ENCODE results near the gene C1orf174. TPM values are rescaled to one million over a fixed set of nuclear protein-coding genes. Genes with fewer than 3 reads are reported as not detected.

The C1orf174 gene
- total RNA-seq, 1 donor from 2014 or later = 11.7 TPM

- Histone ChIP-seq H3K36me3 (peaks cover 74% of the 10 kb centered on the region), H3K4me1 (no peaks in the 10 kb centered on the region)
- no peak for TF ChIP-seq CTCF (IDR thresholded peaks at IDR 0.05; ENCODE audit: borderline replicate concordance)
These were observed 30.2 kb downstream of the C1orf174 start for GRCh38 chr1:3869751-3870301.

GRCh38 chr1:3868464-3869006 is 31.5 kb downstream of the C1orf174 start:
- H3K36me3 ChIP-seq = peaks cover 64% of the 10 kb centered on the region

More at GRCh38 chr1:3869751-3870301, 30.2 kb downstream of the C1orf174 start:
- DNase-seq = no peak
- intact Hi-C loops (cut with micrococcal nuclease) = no loop called here
- H3K9me3 ChIP-seq (replicated peaks) = no peaks in the 10 kb centered on the region
- H3K4me3 ChIP-seq = no peak overlapping the region
- H3K27me3 ChIP-seq (ENCODE audit: low read depth) = no peaks in the 10 kb centered on the region
- H3K27ac ChIP-seq (replicated peaks) = no peak overlapping the region

GRCh38 chr1:3865606-3866160 is 34.4 kb downstream of the C1orf174 start:
- intact Hi-C loops (cut with micrococcal nuclease) = no loop called here
- no peak for TF ChIP-seq CTCF (IDR thresholded peaks at IDR 0.05; ENCODE audit: borderline replicate concordance)
- no peak for DNase-seq
- no peaks in the 10 kb centered on the region for H3K27me3 ChIP-seq (ENCODE audit: low read depth)
- H3K27ac ChIP-seq (replicated peaks) = no peak overlapping the region
- H3K36me3 ChIP-seq = peaks cover 44% of the 10 kb centered on the region
- H3K4me3 ChIP-seq = no peak overlapping the region
- H3K9me3 ChIP-seq (replicated peaks) = no peaks in the 10 kb centered on the region
- H3K4me1 ChIP-seq = no peaks in the 10 kb centered on the region

More at GRCh38 chr1:3868464-3869006, 31.5 kb downstream of the C1orf174 start:
- no peak for TF ChIP-seq CTCF (IDR thresholded peaks at IDR 0.05; ENCODE audit: borderline replicate concordance)
- intact Hi-C loops (cut with micrococcal nuclease) = no loop called here
- Histone ChIP-seq H3K27me3 (ENCODE audit: low read depth) (no peaks in the 10 kb centered on the region), H3K9me3 (replicated peaks) (no peaks in the 10 kb centered on the region), H3K27ac (replicated peaks) (no peak overlapping the region), H3K4me3 (no peak overlapping the region), H3K4me1 (no peaks in the 10 kb centered on the region)
- no peak for DNase-seq

- no peak overlapping the region for H3K27ac ChIP-seq (replicated peaks)
- no peaks in the 10 kb centered on the region for H3K27me3 ChIP-seq (ENCODE audit: low read depth)
- no peaks in the 10 kb centered on the region for H3K9me3 ChIP-seq (replicated peaks)
- no peaks in the 10 kb centered on the region for H3K4me1 ChIP-seq
- peaks cover 36% of the 10 kb centered on the region for H3K36me3 ChIP-seq
- no peak for DNase-seq
- H3K4me3 ChIP-seq = no peak overlapping the region
- no peak for TF ChIP-seq CTCF (IDR thresholded peaks at IDR 0.05; ENCODE audit: borderline replicate concordance)
- intact Hi-C loops (cut with micrococcal nuclease) = no loop called here
These were observed 35.2 kb downstream of the C1orf174 start for GRCh38 chr1:3864884-3865283.

- peaks cover 2% of the 10 kb centered on the region for H3K4me1 ChIP-seq
- H3K27ac ChIP-seq (replicated peaks) = no peak overlapping the region
- no peaks in the 10 kb centered on the region for H3K9me3 ChIP-seq (replicated peaks)
- intact Hi-C loops (cut with micrococcal nuclease) = no loop called here
- no peak overlapping the region for H3K4me3 ChIP-seq
- peaks cover 25% of the 10 kb centered on the region for H3K36me3 ChIP-seq
- no peak for DNase-seq
- no peak for TF ChIP-seq CTCF (IDR thresholded peaks at IDR 0.05; ENCODE audit: borderline replicate concordance)
- H3K27me3 ChIP-seq (ENCODE audit: low read depth) = no peaks in the 10 kb centered on the region
These were observed 36.7 kb downstream of the C1orf174 start for GRCh38 chr1:3863231-3863935.
